GM12878 (cell line): ENCODE data around the gene CALR. TPM values are rescaled to one million over a fixed set of nuclear protein-coding genes. Genes with fewer than 3 reads are reported as not detected.

Experiments
- ATAC-seq: fragments of 200-7000 bp; cut with Tn5 transposase; 3 replicates; pipeline ENCODE4 v1.9.1; 2020; ENCODE audit warnings: mild to moderate bottlenecking, moderate library complexity
- BruUV-seq: library from RNA; stranded (reverse); fragments of 400-500 nt; replicated peaks from 2 replicates; lab custom pipeline; 2021; lab: Mats Ljungman, UMichigan
- CTCF ChIA-PET: fragments of 300-600 bp; sonication (Branson Sonifier 250); formaldehyde crosslinking; extraction: SDS; loops from one replicate; lab custom pipeline; 2021; ENCODE audit warnings: inconsistent platforms; lab: Yijun Ruan, JAX
- POLR2A ChIA-PET: fragments of 350-600 bp; formaldehyde crosslinking; extraction: SDS; loops from one replicate; lab custom pipeline; 2021; ENCODE audit warnings: inconsistent platforms; lab: Charles Lee
- RAD21 ChIA-PET: fragments of 300-600 bp; sonication (Branson Sonifier 250); formaldehyde crosslinking; loops from one replicate; lab custom pipeline; 2023; ENCODE audit warnings: antibody characterized with exemption; ENCODE audit not compliant: unreplicated experiment; lab: Charles Lee
- SMC1A ChIA-PET: fragments of 300-600 bp; sonication (Branson Sonifier 250); formaldehyde crosslinking; loops from one replicate; lab custom pipeline; 2023; ENCODE audit not compliant: unreplicated experiment, uncharacterized antibody; lab: Charles Lee
- DNase-seq: peaks from one replicate; pipeline ENCODE4 v3.0.0-alpha.2; 2011; ENCODE audit warnings: low read depth, low spot score
- FAIRE-seq: peaks from 3 replicates; lab custom pipeline; 2011; peaks lifted over from hg19 to GRCh38; lab: Jason Lieb, UNC
- H2AFZ ChIP-seq: 2 replicates; pipeline ENCODE4 v1.6.0; 2011; ENCODE audit warnings: low read depth, low read length, control low read depth; ENCODE audit not compliant: control insufficient read depth
- H3K27ac ChIP-seq: 2 replicates; pipeline ENCODE4 v1.5.1; 2011; ENCODE audit warnings: control low read depth; ENCODE audit not compliant: control insufficient read depth, insufficient read depth
- H3K27me3 ChIP-seq, 2 experiments: replicated peaks in 1 of 2; 2 replicates each; pipeline versions ENCODE4 v1.6.0 to v1.6.1; 2011; ENCODE audit warnings: low read length in 1 of 2; ENCODE audit not compliant: control insufficient read depth in 2 of 2, insufficient read depth in 2 of 2
- H3K36me3 ChIP-seq, 2 experiments: 2 replicates each; pipeline ENCODE4 v1.5.1; 2011; ENCODE audit warnings: low read length in 1 of 2; ENCODE audit not compliant: control insufficient read depth in 2 of 2, insufficient read depth in 2 of 2
- H3K4me1 ChIP-seq: 2 replicates; pipeline ENCODE4 v1.6.1; 2011; ENCODE audit warnings: mild to moderate bottlenecking, low read length, moderate library complexity, mixed read lengths; ENCODE audit not compliant: control insufficient read depth, insufficient read depth
- H3K4me2 ChIP-seq: 2 replicates; pipeline ENCODE4 v1.6.0; 2011; ENCODE audit warnings: control low read depth; ENCODE audit not compliant: control insufficient read depth, insufficient read depth
- H3K4me3 ChIP-seq: fragments of 200-600 bp; sonication (generic); 2 replicates; pipeline ENCODE4 v1.5.1; 2016
- H3K79me2 ChIP-seq: 2 replicates; pipeline ENCODE4 v1.6.0; 2011; ENCODE audit warnings: low read length; ENCODE audit not compliant: control insufficient read depth, insufficient read depth
- H3K9ac ChIP-seq: 2 replicates; pipeline ENCODE4 v1.8.0; 2011; ENCODE audit warnings: low read length, control low read depth, mixed read lengths; ENCODE audit not compliant: control insufficient read depth, insufficient read depth
- H3K9me3 ChIP-seq: replicated peaks from 3 replicates; pipeline ENCODE4 v1.5.1; 2011; ENCODE audit warnings: mild to moderate bottlenecking, low read length; ENCODE audit not compliant: control insufficient read depth, insufficient read depth
- H4K20me1 ChIP-seq: 2 replicates; pipeline ENCODE4 v1.6.0; 2011; ENCODE audit not compliant: control insufficient read depth, insufficient read depth
- EGR1 ChIP-seq, 2 experiments: IDR thresholded peaks; 1 replicate in 1 of 2; 2 replicates in 1 of 2; pipeline ENCODE4 v1.6.1; 2011 to 2012; ENCODE audit warnings: low read depth in 2 of 2, low read length in 2 of 2, borderline replicate concordance in 1 of 2, mild to moderate bottlenecking in 1 of 2, moderate library complexity in 1 of 2
- FOXM1 ChIP-seq: IDR thresholded peaks from 2 replicates; pipeline ENCODE4 v1.6.1; 2012; ENCODE audit warnings: low read depth, mild to moderate bottlenecking, inconsistent platforms, low read length, moderate library complexity
- GATAD2B ChIP-seq: fragments of 450-650 bp; conservative IDR thresholded peaks from 2 replicates; pipeline ENCODE4 v1.6.1; 2017; ENCODE audit warnings: low read depth, mild to moderate bottlenecking, moderate library complexity
- KAT2A ChIP-seq: conservative IDR thresholded peaks from 2 replicates; pipeline ENCODE4 v1.6.1; 2011; ENCODE audit warnings: low read depth, low read length; ENCODE audit not compliant: control insufficient read depth
- LARP7 ChIP-seq: fragments of 450-650 bp; IDR thresholded peaks from 2 replicates; pipeline ENCODE4 v1.6.1; 2017; ENCODE audit warnings: mild to moderate bottlenecking
- MYC ChIP-seq: IDR thresholded peaks from 2 replicates; pipeline ENCODE4 v1.6.1; 2011; ENCODE audit warnings: mild to moderate bottlenecking, low read length, moderate library complexity, inconsistent platforms; ENCODE audit not compliant: insufficient read depth, insufficient replicate concordance, insufficient read length, severe bottlenecking
- NKRF ChIP-seq: fragments of 450-650 bp; conservative IDR thresholded peaks from 2 replicates; pipeline ENCODE4 v1.6.1; 2017; ENCODE audit warnings: mild to moderate bottlenecking, moderate library complexity
- POLR2AphosphoS5 ChIP-seq: IDR thresholded peaks from 2 replicates; pipeline ENCODE4 v1.6.1; 2011; ENCODE audit warnings: mild to moderate bottlenecking, low read length, inconsistent platforms
- RAD51 ChIP-seq: fragments of 450-650 bp; IDR thresholded peaks from 2 replicates; pipeline ENCODE4 v1.6.1; 2016; ENCODE audit warnings: moderate library complexity, mild to moderate bottlenecking, inconsistent platforms
- RB1 ChIP-seq: fragments of 450-650 bp; formaldehyde crosslinking; IDR thresholded peaks from 2 replicates; pipeline ENCODE4 v1.6.1; 2017; ENCODE audit warnings: mild to moderate bottlenecking, borderline replicate concordance
- RELA ChIP-seq: fragments of 450-650 bp; IDR thresholded peaks from 2 replicates; pipeline ENCODE4 v1.8.0; 2014; ENCODE audit warnings: borderline replicate concordance; ENCODE audit not compliant: partially characterized antibody
- RFX5 ChIP-seq: IDR thresholded peaks from 2 replicates; pipeline ENCODE4 v1.6.1; 2011; ENCODE audit warnings: low read depth, low read length, improper control_type of control experiment
- RUNX3 ChIP-seq: IDR thresholded peaks from 2 replicates; pipeline ENCODE4 v1.6.1; 2012; ENCODE audit warnings: low read length, inconsistent platforms
- ZNF384 ChIP-seq: IDR thresholded peaks from 2 replicates; pipeline ENCODE4 v1.6.1; 2012; ENCODE audit warnings: low read depth, mild to moderate bottlenecking, low read length, improper control_type of control experiment, borderline replicate concordance
- WGBS: methylation state at CpG from one replicate; pipeline ENCODE4 v1.1.6; 2016; ENCODE audit warnings: low lambda C conversion rate; ENCODE audit not compliant: insufficient replicate concordance, insufficient coverage; ENCODE audit errors: missing lambda C conversion rate; 5-methylcytosine and 5-hydroxymethylcytosine counted together
- in situ Hi-C: fragments of 300-500 bp; cut with MboI; formaldehyde crosslinking; loops from 9 replicates; pipeline ENCODE4 v1.14.3; 2018; ENCODE audit warnings: mixed read lengths
- intact Hi-C: fragments of 100-400 bp; cut with micrococcal nuclease; formaldehyde crosslinking; loops from one replicate; pipeline ENCODE4 v1.14.2; 2022; ENCODE audit not compliant: unreplicated experiment
- polyA plus RNA-seq, 11 experiments: library from polyadenylated mRNA; depleted of rRNA in 4 of 11; unstranded in 6 of 11; stranded (reverse) in 5 of 11; fragments of >200 nt; fragmentation: Nextera tagmentation in 4 of 11; fragmentation: Illumina TruSeq in 1 of 11; extraction: Ambion mirVana in 4 of 11; extraction: Trizol in 1 of 11; gene quantifications; 1 replicate in 1 of 11; 2 replicates in 10 of 11; pipeline versions ENCODE4 v1.2.1 to v1.2.3, GENCODE V29; 2011 to 2016; ENCODE audit warnings: inconsistent platforms in 2 of 11, missing spikeins in 2 of 11, low read depth in 1 of 11
- total RNA-seq, 4 experiments: library from RNA; depleted of rRNA in 3 of 4; stranded (reverse); fragments of >200 nt in 3 of 4; fragmentation: Illumina TruSeq in 1 of 4; extraction: Trizol in 1 of 4; gene quantifications; 2 replicates each; pipeline versions ENCODE4 v1.2.1 to v1.2.3, GENCODE V29; 2013 to 2021
- TF ChIP-seq, protein P1 (sequence below): IDR thresholded peaks from 2 replicates; pipeline ENCODE4 v1.6.1; 2011; ENCODE audit warnings: borderline replicate concordance, low read depth, mild to moderate bottlenecking, moderate library complexity, low read length; ENCODE audit not compliant: insufficient read depth, poor library complexity, severe bottlenecking
- TF ChIP-seq, protein P2 (sequence below): IDR thresholded peaks from 2 replicates; pipeline ENCODE4 v1.6.1; 2011; ENCODE audit warnings: low read depth, mild to moderate bottlenecking, low read length, moderate library complexity, borderline replicate concordance; ENCODE audit errors: extremely low read depth

CALR gene
- total and polyA plus RNA-seq, 10 of the 15 experiments (the other 5 are each of a cell fraction or from before 2014, with no cell fraction given), result 202 to 1,451 (median 749) TPM

GRCh38 chr19:12890787-12891552, 47.4 kb upstream of the CALR start, which contains the start of gene GCDH:
GCDH (plus strand) TSS chr19:12891160; CDS start chr19:12891305, 145 bp downstream.
- in situ Hi-C loops (no loop called here), intact Hi-C loops (no loop called here)
- DNase-seq, result peak; percentile 95
- peak within 1 kb of the TSS; percentile 57 for H3K9ac ChIP-seq
- peak within 1 kb of the TSS; percentile 81 for H2AFZ ChIP-seq
- ATAC-seq, result peak; percentile 97
- no peaks in the 10 kb centered on the region for H4K20me1 ChIP-seq
- H3K4me2 ChIP-seq, result peak within 1 kb of the TSS; percentile 95
- peaks cover 10% of the 10 kb centered on the region for H3K79me2 ChIP-seq
- peaks cover 0 to 3% of the 10 kb centered on the region in 2 experiments; a peak in 3 of 4 replicates for H3K36me3 ChIP-seq
- BruUV-seq, result no TSS peak
- H3K9me3 ChIP-seq, result no peaks in the 10 kb centered on the region
- H3K4me1 ChIP-seq, result peaks cover 7% of the 10 kb centered on the region
- ChIA-PET POLR2A (interaction anchor here (0.5 to 2.6 kb wide), 13 partner anchors 9 to 99 kb away, joined by 3 to 35 read pairs (median 4); partner anchors contain the start of genes DNASE2, FARSA and SYCE2), RAD21 (interaction anchor here (0.7 to 2.8 kb wide), 14 partner anchors 9 to 170 kb away, joined by 3 to 19 read pairs (median 4); partner anchors contain the start of genes CALR and DNASE2), SMC1A (interaction anchor here (0.8 to 1.7 kb wide), 12 partner anchors 9 to 75 kb away, joined by 3 to 19 read pairs (median 4); partner anchors contain the start of genes CALR, FARSA and GADD45GIP1), CTCF (interaction anchor here (0.6 to 13.2 kb wide), 14 partner anchors 10 to 1450 kb away, joined by 3 to 182 read pairs (median 4); partner anchors contain the start of genes DNASE2 and FARSA)
- peak within 1 kb of the TSS; percentile 89 for H3K4me3 ChIP-seq
- FAIRE-seq, result peak; percentile 100
- 1% methylated on average over 49 of the region's 49 CpGs for WGBS
- peak within 1 kb of the TSS; percentile 52 for H3K27ac ChIP-seq
- no peaks in the 10 kb centered on the region for H3K27me3 ChIP-seq
- TF ChIP-seq, protein P1, sequence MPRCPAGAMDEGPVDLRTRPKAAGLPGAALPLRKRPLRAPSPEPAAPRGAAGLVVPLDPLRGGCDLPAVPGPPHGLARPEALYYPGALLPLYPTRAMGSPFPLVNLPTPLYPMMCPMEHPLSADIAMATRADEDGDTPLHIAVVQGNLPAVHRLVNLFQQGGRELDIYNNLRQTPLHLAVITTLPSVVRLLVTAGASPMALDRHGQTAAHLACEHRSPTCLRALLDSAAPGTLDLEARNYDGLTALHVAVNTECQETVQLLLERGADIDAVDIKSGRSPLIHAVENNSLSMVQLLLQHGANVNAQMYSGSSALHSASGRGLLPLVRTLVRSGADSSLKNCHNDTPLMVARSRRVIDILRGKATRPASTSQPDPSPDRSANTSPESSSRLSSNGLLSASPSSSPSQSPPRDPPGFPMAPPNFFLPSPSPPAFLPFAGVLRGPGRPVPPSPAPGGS, result no peak
- peak in 1 of 2 experiments; percentile 3; a peak in 1 of 3 replicates for TF ChIP-seq EGR1 (IDR thresholded peaks at IDR 0.05; ENCODE audit: borderline replicate concordance in 1 of 2, low read depth in 2 of 2, low read length in 2 of 2)
- peak; percentile 74 for TF ChIP-seq LARP7
- no peak for TF ChIP-seq RAD51
- TF ChIP-seq, protein P2, sequence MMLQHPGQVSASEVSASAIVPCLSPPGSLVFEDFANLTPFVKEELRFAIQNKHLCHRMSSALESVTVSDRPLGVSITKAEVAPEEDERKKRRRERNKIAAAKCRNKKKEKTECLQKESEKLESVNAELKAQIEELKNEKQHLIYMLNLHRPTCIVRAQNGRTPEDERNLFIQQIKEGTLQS, result peak; percentile 40; the same call in 1 of the 2 replicates
- no peak for TF ChIP-seq RELA
- peak; percentile 45; the same call in 1 of the 2 replicates for TF ChIP-seq RUNX3
- no peak for TF ChIP-seq FOXM1
- TF ChIP-seq ZNF384, result no peak
- TF ChIP-seq KAT2A, result peak; percentile 55; the same call in 1 of the 2 replicates
- TF ChIP-seq POLR2AphosphoS5, result peak; percentile 87
- TF ChIP-seq RB1, result 0 out of 2 replicates have a peak, but pooled peaks have one; percentile 44
- peak; percentile 99 for TF ChIP-seq NKRF
- peak; percentile 82 for TF ChIP-seq MYC
- TF ChIP-seq RFX5, result no peak; the same call in none of the 2 replicates
- TF ChIP-seq GATAD2B, result no peak; the same call in 1 of the 2 replicates
